ENCODE results near the gene PFKFB3.

PFKFB3 gene

DNA sequence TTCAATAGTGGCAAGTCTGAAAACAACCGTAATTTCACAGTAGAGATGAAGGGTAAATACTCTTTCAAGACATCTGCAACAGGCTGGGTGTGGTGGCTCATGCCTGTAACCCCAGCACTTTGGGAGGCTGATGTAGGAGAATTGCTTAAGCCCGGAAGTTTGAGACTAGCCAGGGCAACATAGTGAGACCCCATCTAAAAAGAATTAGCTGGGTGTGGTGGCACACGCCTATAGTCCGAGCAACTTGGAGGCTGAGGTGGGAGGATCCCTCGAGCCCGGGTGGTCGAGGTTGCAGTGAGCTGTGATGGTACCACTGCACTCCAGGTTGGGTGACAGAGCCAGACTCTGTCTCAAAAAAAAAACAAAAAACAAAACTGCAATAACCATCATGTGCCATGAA, 71.8 kb downstream of the PFKFB3 start:
- ChIA-PET POLR2A (interaction anchor here (1.0 to 1.4 kb wide), 3 partner anchors 11 to 72 kb away, joined by 3 to 13 read pairs (median 4); partner anchors contain the start of gene PFKFB3), CTCF (interaction anchor here (1.1 kb wide), 1 partner anchor 306 kb away, joined by 4 read pairs; no protein-coding TSS in a partner anchor)
- Histone ChIP-seq H3K9me3 (ENCODE audit: control insufficient read depth, insufficient read depth, low read depth, low read length) (no peaks in the 10 kb centered on the region), H3K36me3 (ENCODE audit: control insufficient read depth in 2 of 2, insufficient read depth in 1 of 2, low read length in 2 of 2) (no peaks in the 10 kb centered on the region), H3K27ac (ENCODE audit: extremely low read depth, low read depth, low read length) (no peak overlapping the region), H3K4me3 (ENCODE audit: low read depth, low read length) (no peak overlapping the region), H3K4me1 (ENCODE audit: control insufficient read depth, insufficient read depth, low read length) (no peaks in the 10 kb centered on the region)
- TF ChIP-seq ZNF214 (tag by site-specific recombination; IDR thresholded peaks at IDR 0.05; ENCODE audit: borderline replicate concordance) (no peak), ZNF600 (tag by site-specific recombination; IDR thresholded peaks at IDR 0.05) (no peak), ZNF830 (tag by site-specific recombination; IDR thresholded peaks at IDR 0.05; ENCODE audit: low read depth) (no peak), ZNF707 (tag by site-specific recombination; IDR thresholded peaks at IDR 0.05) (no peak), ZBTB8A (tag by site-specific recombination; IDR thresholded peaks at IDR 0.05) (no peak), SP7 (tag by site-specific recombination; IDR thresholded peaks at IDR 0.05) (no peak), ZNF521 (tag by site-specific recombination; IDR thresholded peaks at IDR 0.05) (no peak)

DNA sequence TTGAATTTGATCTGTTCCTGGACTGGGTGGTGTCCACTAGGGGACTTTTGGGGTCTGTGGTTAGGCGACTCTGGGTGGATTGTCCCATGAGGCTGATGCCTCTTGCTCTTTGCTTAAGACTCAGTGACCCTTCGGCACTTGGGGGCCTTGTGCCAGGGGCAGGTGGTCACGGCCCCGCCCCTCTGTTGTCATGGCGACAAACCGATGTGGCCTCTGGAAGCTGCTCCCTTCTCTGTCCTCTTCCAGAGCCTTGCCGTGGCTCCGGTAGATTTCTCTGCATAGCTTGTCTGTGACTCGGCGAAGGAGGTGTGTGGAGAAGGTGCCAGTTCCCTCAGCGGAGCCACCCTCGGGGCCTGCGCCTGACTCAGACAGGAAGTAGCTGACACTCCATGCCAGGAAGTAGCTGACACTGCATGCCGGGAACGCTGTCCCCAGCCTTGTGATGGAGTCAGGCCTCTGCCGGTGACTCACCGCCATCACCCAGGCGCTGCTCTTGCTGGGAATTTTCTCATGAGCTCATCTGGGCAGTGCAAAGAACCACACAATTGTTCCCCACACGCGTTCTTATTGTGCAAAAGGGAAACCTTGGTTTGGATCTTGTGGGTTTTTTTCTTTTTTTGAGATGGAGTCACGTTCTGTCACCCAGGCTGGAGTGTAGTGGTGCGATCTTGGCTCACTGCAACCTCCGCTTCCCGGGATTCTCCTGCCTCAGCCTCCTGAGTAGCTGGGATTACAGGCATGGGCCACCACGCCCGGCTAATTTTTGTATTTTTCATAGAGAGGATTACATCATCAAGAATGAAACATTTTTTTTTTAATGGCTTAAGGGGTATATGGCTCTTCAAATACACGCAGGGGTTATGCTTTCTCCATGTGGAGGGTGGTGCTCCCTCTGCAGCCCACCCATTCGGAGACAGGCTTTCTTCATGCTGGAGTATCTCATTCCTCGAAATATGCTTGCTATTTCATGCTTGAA, 72.6 kb downstream of the PFKFB3 start:
- no peaks in the 10 kb centered on the region for H3K4me1 ChIP-seq (ENCODE audit: control insufficient read depth, insufficient read depth, low read length)
- peak overlapping the region; percentile 2; the same call in 1 of the 2 replicates for H3K27ac ChIP-seq (ENCODE audit: extremely low read depth, low read depth, low read length)
- ChIA-PET POLR2A (interaction anchor here (0.7 to 1.4 kb wide), 6 partner anchors 10 to 127 kb away, joined by 3 to 13 read pairs (median 4); partner anchors contain the start of gene PFKFB3), CTCF (interaction anchor here (1.1 kb wide), 1 partner anchor 305 kb away, joined by 4 read pairs; no protein-coding TSS in a partner anchor)
- H3K4me3 ChIP-seq (ENCODE audit: low read depth, low read length) = peak overlapping the region; percentile 41
- no peaks in the 10 kb centered on the region for H3K36me3 ChIP-seq (ENCODE audit: control insufficient read depth in 2 of 2, insufficient read depth in 1 of 2, low read length in 2 of 2)
- H3K9me3 ChIP-seq (ENCODE audit: control insufficient read depth, insufficient read depth, low read depth, low read length) = no peaks in the 10 kb centered on the region
- TF ChIP-seq ZNF658 (tag by site-specific recombination; IDR thresholded peaks at IDR 0.05) (no peak), ZSCAN23 (tag by site-specific recombination; IDR thresholded peaks at IDR 0.05) (no peak), ZNF18 (tag by site-specific recombination; IDR thresholded peaks at IDR 0.05) (no peak), PRDM10 (tag by site-specific recombination; IDR thresholded peaks at IDR 0.05) (no peak), ZBTB6 (tag by site-specific recombination; IDR thresholded peaks at IDR 0.05) (peak; percentile 44; the same call in 1 of the 2 replicates), ZNF184 (tag by site-specific recombination; IDR thresholded peaks at IDR 0.05) (no peak), ZNF394 (tag by site-specific recombination; IDR thresholded peaks at IDR 0.05; ENCODE audit: borderline replicate concordance) (peak; percentile 71), PRDM4 (tag by site-specific recombination; IDR thresholded peaks at IDR 0.05) (no peak), ZNF335 (tag by site-specific recombination; conservative IDR thresholded peaks at IDR 0.05) (peak; percentile 41; the same call in 1 of the 2 replicates), ZNF600 (tag by site-specific recombination; IDR thresholded peaks at IDR 0.05) (peak; percentile 87), ZBTB17 (tag by site-specific recombination; IDR thresholded peaks at IDR 0.05) (0 out of 2 replicates have a peak, but pooled peaks have one; percentile 26)
